ENCODE results near the gene DAND5. TPM values are rescaled to one million over a fixed set of nuclear protein-coding genes. Genes with fewer than 3 reads are reported as not detected.

Gene DAND5
- total and polyA plus RNA-seq, 2 of the 13 experiments (the other 11 are each of a cell fraction or from before 2014, with no cell fraction given) = 0.04 TPM; not detected in 1

DNA sequence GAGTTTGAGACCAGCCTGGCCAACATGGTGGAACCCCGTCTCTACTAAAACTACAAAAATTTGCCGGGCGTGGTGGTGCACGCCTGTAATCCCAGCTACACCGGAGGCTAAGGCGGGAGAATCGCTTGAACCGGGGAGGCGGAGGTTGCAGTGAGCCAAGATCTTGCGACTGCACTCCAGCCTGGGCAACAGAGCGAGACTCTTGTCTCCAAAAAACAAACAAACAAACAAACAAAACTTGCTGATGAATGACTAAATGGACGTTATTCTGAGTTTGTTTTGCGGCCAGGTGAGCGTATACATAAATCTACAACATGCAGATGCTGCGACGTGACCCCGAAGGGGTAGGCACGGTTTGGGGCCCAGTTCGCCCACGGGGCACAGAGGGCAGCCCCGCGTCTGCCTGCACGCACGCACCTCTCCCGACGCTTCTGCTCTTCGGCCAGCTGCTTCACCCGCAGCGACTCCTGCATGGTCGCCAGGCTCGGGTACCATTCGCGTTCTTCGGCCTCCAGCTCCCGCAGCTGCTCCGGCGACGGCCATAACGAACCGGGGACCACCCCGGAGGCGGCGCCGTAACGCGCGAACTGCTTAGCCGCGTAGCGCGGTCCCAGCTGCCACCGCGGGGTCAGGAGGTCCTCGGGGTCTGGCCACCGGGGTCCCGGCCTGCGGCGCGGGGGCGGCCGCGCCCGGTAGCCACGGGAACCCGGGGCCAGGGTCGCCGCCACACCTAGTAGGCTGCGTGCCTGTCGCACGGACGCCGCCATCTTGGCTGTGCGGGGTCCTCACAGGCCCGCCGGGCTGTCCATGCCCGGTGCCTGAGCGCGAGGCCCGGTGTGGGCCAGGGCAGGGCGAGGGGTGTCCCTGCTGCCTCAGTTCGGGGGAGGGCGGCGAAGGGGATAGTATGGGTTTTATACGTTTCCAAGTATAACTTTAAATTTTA is 12.7 kb upstream of the DAND5 start, which contains the start of gene GADD45GIP1 (continued):
- TF ChIP-seq CREBL2 (CRISPR knock-in tag; IDR thresholded peaks at IDR 0.05; ENCODE audit: borderline replicate concordance) = peak; percentile 58; the same call in 1 of the 2 replicates
- no peak for TF ChIP-seq ZNF644 (CRISPR knock-in tag; IDR thresholded peaks at IDR 0.05; ENCODE audit: low read depth)
- peak; percentile 88; the same call in 1 of the 2 replicates for TF ChIP-seq ZSCAN21 (CRISPR knock-in tag; IDR thresholded peaks at IDR 0.05; ENCODE audit: borderline replicate concordance)
- no peak for TF ChIP-seq ZNF678 (CRISPR knock-in tag; IDR thresholded peaks at IDR 0.05)
- TF ChIP-seq ZNF296 (CRISPR knock-in tag; conservative IDR thresholded peaks at IDR 0.05) = no peak; the same call in 1 of the 2 replicates
- no peak for TF ChIP-seq SIX4 (CRISPR knock-in tag; IDR thresholded peaks at IDR 0.05)
- TF ChIP-seq ARID4A (CRISPR knock-in tag; IDR thresholded peaks at IDR 0.05; ENCODE audit: borderline replicate concordance) = peak; percentile 89
- TF ChIP-seq ZNF724P (CRISPR knock-in tag; IDR thresholded peaks at IDR 0.05; ENCODE audit: borderline replicate concordance) = no peak
- TF ChIP-seq ZFP82 (CRISPR knock-in tag; IDR thresholded peaks at IDR 0.05; ENCODE audit: borderline replicate concordance) = 0 out of 2 replicates have a peak, but pooled peaks have one; percentile 63
- no peak for TF ChIP-seq RARG (CRISPR knock-in tag; IDR thresholded peaks at IDR 0.05; ENCODE audit: low read depth)
- no peak for TF ChIP-seq CEBPB (IDR thresholded peaks at IDR 0.05; ENCODE audit: borderline replicate concordance, low read depth, low read length)
- peak; percentile 86 for TF ChIP-seq ZNF501 (CRISPR knock-in tag; IDR thresholded peaks at IDR 0.05)
- TF ChIP-seq SRF (IDR thresholded peaks at IDR 0.05; ENCODE audit: low read depth, low read length) = no peak
- TF ChIP-seq, protein P1, sequence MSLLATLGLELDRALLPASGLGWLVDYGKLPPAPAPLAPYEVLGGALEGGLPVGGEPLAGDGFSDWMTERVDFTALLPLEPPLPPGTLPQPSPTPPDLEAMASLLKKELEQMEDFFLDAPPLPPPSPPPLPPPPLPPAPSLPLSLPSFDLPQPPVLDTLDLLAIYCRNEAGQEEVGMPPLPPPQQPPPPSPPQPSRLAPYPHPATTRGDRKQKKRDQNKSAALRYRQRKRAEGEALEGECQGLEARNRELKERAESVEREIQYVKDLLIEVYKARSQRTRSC (CRISPR knock-in tag; IDR thresholded peaks at IDR 0.05; ENCODE audit: low read depth) = peak; percentile 79; the same call in 1 of the 2 replicates
- TF ChIP-seq GATA4 (IDR thresholded peaks at IDR 0.05; ENCODE audit: borderline replicate concordance, low read depth) = 0 out of 2 replicates have a peak, but pooled peaks have one; percentile 20
- TF ChIP-seq DNMT1 (CRISPR knock-in tag; IDR thresholded peaks at IDR 0.05) = peak; percentile 63; the same call in 1 of the 2 replicates
- TF ChIP-seq PHF8 (CRISPR knock-in tag; IDR thresholded peaks at IDR 0.05) = peak; percentile 87
- TF ChIP-seq TSC22D2 (CRISPR knock-in tag; IDR thresholded peaks at IDR 0.05; ENCODE audit: borderline replicate concordance) = peak; percentile 53; the same call in 1 of the 2 replicates
- TF ChIP-seq, protein P2, sequence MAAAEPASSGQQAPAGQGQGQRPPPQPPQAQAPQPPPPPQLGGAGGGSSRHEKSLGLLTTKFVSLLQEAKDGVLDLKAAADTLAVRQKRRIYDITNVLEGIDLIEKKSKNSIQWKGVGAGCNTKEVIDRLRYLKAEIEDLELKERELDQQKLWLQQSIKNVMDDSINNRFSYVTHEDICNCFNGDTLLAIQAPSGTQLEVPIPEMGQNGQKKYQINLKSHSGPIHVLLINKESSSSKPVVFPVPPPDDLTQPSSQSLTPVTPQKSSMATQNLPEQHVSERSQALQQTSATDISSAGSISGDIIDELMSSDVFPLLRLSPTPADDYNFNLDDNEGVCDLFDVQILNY (CRISPR knock-in tag; conservative IDR thresholded peaks at IDR 0.05) = peak; percentile 31; the same call in 1 of the 2 replicates
- TF ChIP-seq ZNF607 (CRISPR knock-in tag; IDR thresholded peaks at IDR 0.05; ENCODE audit: borderline replicate concordance) = peak; percentile 90
- TF ChIP-seq MTA3 (CRISPR knock-in tag; IDR thresholded peaks at IDR 0.05) = no peak
- peak; percentile 77 for TF ChIP-seq KDM2A (CRISPR knock-in tag; IDR thresholded peaks at IDR 0.05; ENCODE audit: borderline replicate concordance, low read depth)
- TF ChIP-seq ZNF263 (CRISPR knock-in tag; IDR thresholded peaks at IDR 0.05) = no peak

All from HepG2 (cell line).